GM12878 (cell line): ENCODE measurements around the gene NBEA. TPM values are rescaled to one million over a fixed set of nuclear protein-coding genes. Genes with fewer than 3 reads are reported as not detected.

Source experiments
- FOXM1 ChIP-seq: IDR thresholded peaks from 2 replicates; pipeline ENCODE4 v1.6.1; 2012; ENCODE audit warnings: low read depth, mild to moderate bottlenecking, inconsistent platforms, low read length, moderate library complexity
- RAD21 ChIP-seq: IDR thresholded peaks from 2 replicates; pipeline ENCODE4 v1.6.1; 2011; ENCODE audit warnings: mild to moderate bottlenecking, low read depth, low read length, moderate library complexity; ENCODE audit not compliant: insufficient read depth
- RCOR1 ChIP-seq: conservative IDR thresholded peaks from 2 replicates; pipeline ENCODE4 v1.6.1; 2012; ENCODE audit warnings: low read depth, low read length, improper control_type of control experiment
- RUNX3 ChIP-seq: IDR thresholded peaks from 2 replicates; pipeline ENCODE4 v1.6.1; 2012; ENCODE audit warnings: low read length, inconsistent platforms
- SIN3A ChIP-seq: IDR thresholded peaks from 2 replicates; pipeline ENCODE4 v1.6.1; 2012; ENCODE audit warnings: low read depth, low read length, improper control_type of control experiment
- SMAD1 ChIP-seq: fragments of 450-650 bp; IDR thresholded peaks from 2 replicates; pipeline ENCODE4 v1.6.1; 2018; ENCODE audit warnings: mild to moderate bottlenecking, low read depth; ENCODE audit not compliant: partially characterized antibody
- ZNF24 ChIP-seq: fragments of 450-650 bp; IDR thresholded peaks from 2 replicates; pipeline ENCODE4 v1.6.1; 2017; ENCODE audit warnings: antibody characterized with exemption, mild to moderate bottlenecking
- polyA plus RNA-seq, 11 experiments: library from polyadenylated mRNA; depleted of rRNA in 4 of 11; unstranded in 6 of 11; stranded (reverse) in 5 of 11; fragments of >200 nt; fragmentation: Nextera tagmentation in 4 of 11; fragmentation: Illumina TruSeq in 1 of 11; extraction: Ambion mirVana in 4 of 11; extraction: Trizol in 1 of 11; gene quantifications; 1 replicate in 1 of 11; 2 replicates in 10 of 11; pipeline versions ENCODE4 v1.2.1 to v1.2.3, GENCODE V29; 2011 to 2016; ENCODE audit warnings: inconsistent platforms in 2 of 11, missing spikeins in 2 of 11, low read depth in 1 of 11
- small RNA-seq: library from RNA; depleted of rRNA; stranded (forward); fragments of <200 nt; gene quantifications from one replicate; pipeline ENCODE3, GENCODE V24; 2014
- total RNA-seq, 4 experiments: library from RNA; depleted of rRNA in 3 of 4; stranded (reverse); fragments of >200 nt in 3 of 4; fragmentation: Illumina TruSeq in 1 of 4; extraction: Trizol in 1 of 4; gene quantifications; 2 replicates each; pipeline versions ENCODE4 v1.2.1 to v1.2.3, GENCODE V29; 2013 to 2021
- TF ChIP-seq, protein P1 (sequence below): fragments of 450-650 bp; IDR thresholded peaks from 2 replicates; pipeline ENCODE4 v1.6.1; 2017; ENCODE audit warnings: low read depth, mild to moderate bottlenecking, moderate library complexity
- TF ChIP-seq, protein P2 (sequence below): IDR thresholded peaks from 2 replicates; pipeline ENCODE4 v1.6.1; 2012; ENCODE audit warnings: low read depth, low read length, improper control_type of control experiment
- TF ChIP-seq, protein P3 (sequence below): fragments of 450-650 bp; IDR thresholded peaks from 2 replicates; pipeline ENCODE4 v1.6.1; 2017; ENCODE audit warnings: mild to moderate bottlenecking
- TF ChIP-seq, protein P4 (sequence below): IDR thresholded peaks from 2 replicates; pipeline ENCODE4 v1.6.1; 2012; ENCODE audit warnings: low read length, inconsistent platforms

Gene NBEA
- total and polyA plus RNA-seq, 10 of the 15 experiments (the other 5 are each of a cell fraction or from before 2014, with no cell fraction given) = 0.23 to 3.6 (median 0.55) TPM

DNA sequence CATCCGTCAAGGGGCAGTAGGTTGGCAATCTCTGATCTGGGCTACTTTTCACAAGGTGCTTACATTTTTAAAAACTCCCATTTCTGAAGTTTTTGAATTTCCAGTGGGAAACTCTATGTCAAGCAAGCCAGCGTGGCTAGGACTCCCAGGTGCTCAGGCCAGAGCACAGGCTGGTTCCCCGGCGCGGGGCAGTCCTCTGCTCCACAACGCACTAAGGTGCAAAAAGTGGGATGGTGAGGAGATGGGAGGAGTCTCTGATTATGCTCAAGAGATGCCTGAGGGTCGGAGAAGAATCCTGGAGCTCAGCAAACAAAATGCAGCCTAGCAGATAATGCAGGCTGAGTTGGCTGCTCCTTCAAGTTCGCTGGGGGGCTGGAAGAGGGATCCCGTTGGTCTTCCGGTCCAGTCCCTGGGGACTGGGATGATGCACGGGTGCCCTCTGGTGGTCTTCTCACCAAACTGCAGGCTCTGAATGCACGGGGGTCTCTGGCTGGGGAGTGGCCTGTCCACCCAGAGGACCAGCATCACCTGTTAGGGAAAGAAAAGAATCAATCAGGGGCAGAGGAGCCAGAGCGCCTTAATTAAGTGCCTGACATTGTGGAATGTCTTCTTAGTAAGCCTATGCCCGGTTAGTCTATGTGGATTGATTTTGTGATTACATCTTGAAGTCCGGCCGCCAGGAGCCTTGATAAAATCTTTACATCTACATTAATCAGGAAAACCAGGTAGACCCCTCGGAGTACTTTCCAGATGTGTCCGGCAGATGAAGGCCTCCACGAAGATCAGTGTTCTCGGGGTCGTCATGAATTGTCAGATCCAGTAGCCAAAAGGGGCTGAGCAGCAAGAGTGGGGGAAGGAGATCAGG is 778.9 kb downstream of the NBEA start (continued):
- TF ChIP-seq, protein P1, sequence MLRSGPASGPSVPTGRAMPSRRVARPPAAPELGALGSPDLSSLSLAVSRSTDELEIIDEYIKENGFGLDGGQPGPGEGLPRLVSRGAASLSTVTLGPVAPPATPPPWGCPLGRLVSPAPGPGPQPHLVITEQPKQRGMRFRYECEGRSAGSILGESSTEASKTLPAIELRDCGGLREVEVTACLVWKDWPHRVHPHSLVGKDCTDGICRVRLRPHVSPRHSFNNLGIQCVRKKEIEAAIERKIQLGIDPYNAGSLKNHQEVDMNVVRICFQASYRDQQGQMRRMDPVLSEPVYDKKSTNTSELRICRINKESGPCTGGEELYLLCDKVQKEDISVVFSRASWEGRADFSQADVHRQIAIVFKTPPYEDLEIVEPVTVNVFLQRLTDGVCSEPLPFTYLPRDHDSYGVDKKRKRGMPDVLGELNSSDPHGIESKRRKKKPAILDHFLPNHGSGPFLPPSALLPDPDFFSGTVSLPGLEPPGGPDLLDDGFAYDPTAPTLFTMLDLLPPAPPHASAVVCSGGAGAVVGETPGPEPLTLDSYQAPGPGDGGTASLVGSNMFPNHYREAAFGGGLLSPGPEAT = no peak
- no peak for TF ChIP-seq RUNX3
- TF ChIP-seq FOXM1 = no peak
- TF ChIP-seq RAD21 = peak; percentile 73
- TF ChIP-seq RCOR1 = no peak
- TF ChIP-seq, protein P2, sequence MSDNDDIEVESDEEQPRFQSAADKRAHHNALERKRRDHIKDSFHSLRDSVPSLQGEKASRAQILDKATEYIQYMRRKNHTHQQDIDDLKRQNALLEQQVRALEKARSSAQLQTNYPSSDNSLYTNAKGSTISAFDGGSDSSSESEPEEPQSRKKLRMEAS = no peak
- no peak for TF ChIP-seq SIN3A
- TF ChIP-seq SMAD1 = no peak
- TF ChIP-seq, protein P3, sequence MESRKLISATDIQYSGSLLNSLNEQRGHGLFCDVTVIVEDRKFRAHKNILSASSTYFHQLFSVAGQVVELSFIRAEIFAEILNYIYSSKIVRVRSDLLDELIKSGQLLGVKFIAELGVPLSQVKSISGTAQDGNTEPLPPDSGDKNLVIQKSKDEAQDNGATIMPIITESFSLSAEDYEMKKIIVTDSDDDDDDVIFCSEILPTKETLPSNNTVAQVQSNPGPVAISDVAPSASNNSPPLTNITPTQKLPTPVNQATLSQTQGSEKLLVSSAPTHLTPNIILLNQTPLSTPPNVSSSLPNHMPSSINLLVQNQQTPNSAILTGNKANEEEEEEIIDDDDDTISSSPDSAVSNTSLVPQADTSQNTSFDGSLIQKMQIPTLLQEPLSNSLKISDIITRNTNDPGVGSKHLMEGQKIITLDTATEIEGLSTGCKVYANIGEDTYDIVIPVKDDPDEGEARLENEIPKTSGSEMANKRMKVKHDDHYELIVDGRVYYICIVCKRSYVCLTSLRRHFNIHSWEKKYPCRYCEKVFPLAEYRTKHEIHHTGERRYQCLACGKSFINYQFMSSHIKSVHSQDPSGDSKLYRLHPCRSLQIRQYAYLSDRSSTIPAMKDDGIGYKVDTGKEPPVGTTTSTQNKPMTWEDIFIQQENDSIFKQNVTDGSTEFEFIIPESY = no peak
- TF ChIP-seq ZNF24 = no peak
- TF ChIP-seq, protein P4, sequence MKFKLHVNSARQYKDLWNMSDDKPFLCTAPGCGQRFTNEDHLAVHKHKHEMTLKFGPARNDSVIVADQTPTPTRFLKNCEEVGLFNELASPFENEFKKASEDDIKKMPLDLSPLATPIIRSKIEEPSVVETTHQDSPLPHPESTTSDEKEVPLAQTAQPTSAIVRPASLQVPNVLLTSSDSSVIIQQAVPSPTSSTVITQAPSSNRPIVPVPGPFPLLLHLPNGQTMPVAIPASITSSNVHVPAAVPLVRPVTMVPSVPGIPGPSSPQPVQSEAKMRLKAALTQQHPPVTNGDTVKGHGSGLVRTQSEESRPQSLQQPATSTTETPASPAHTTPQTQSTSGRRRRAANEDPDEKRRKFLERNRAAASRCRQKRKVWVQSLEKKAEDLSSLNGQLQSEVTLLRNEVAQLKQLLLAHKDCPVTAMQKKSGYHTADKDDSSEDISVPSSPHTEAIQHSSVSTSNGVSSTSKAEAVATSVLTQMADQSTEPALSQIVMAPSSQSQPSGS = no peak

Small RNAs within 50 kb of the gene (small RNA-seq; reads per million reads assigned to genes)
- gene RF00017 = not detected
